HCEC 1CT (cell line): Measurements from ENCODE around the gene TPCN1.
A peak's percentile ranks its signal among the peaks of the same experiment; 100 is the strongest.
"Not testable (repeated sequence)": the region's sequence is repeated elsewhere in the genome, so short reads cannot be mapped to it uniquely, and the experiment has no call there.

Source experiments
- DNase-seq: peaks from one replicate; pipeline ENCODE4 v3.0.0-alpha.2; 2017

TPCN1 gene

GRCh38 chr12:113197518-113198077 lies 23.7 kb upstream of the TPCN1 start:
- no peak for DNase-seq

GRCh38 chr12:113198296-113198695 lies 23.0 kb upstream of the TPCN1 start:
- DNase-seq = no peak

DNA sequence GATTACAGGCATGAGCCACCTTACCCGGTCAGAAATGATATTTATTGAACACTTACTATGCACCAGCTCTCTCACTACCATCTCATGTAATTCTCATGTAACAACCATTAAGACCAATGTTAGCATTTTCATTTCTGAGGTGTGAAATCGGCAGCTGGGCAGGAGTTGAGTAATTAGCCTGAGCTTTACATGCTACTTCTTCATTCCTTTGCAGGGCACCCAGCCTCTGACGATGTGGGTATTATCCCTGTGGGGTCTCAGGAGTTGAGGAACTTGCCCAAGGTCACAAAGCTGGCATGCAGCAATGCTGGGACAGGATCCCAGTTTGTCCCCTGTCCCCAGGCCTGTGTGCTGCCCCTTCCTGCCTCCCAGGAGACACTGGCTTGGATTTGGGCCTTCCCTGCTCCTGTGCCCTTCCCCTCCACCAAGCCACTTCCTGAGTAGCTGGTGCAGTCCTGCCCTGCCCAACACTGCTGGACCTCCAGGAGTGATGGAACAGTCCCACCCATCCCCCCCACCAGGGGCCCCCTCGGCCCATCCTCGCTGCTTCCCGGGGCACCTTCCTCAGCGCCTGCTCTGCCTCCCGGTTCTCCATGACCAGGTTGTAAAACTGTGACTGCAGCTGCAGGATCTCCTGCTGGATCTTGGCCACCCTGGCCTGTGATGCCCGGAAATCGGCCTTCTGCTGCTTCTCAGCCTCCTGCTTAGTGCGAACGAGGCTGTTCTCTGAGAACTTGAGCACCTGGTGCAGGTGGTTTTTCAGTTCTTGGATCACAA lies 21.1 kb upstream of the TPCN1 start:
- DNase-seq = no peak

- no peak for DNase-seq
These were observed 19.8 kb upstream of the TPCN1 start for GRCh38 chr12:113201187-113202177.

- no peak for DNase-seq
These were observed 18.8 kb upstream of the TPCN1 start for GRCh38 chr12:113202300-113203075.

- DNase-seq = peak; percentile 54
These were observed 17.2 kb upstream of the TPCN1 start for GRCh38 chr12:113203852-113204760.

GRCh38 chr12:113204804-113205203 lies 16.5 kb upstream of the TPCN1 start:
- DNase-seq = no peak

DNA sequence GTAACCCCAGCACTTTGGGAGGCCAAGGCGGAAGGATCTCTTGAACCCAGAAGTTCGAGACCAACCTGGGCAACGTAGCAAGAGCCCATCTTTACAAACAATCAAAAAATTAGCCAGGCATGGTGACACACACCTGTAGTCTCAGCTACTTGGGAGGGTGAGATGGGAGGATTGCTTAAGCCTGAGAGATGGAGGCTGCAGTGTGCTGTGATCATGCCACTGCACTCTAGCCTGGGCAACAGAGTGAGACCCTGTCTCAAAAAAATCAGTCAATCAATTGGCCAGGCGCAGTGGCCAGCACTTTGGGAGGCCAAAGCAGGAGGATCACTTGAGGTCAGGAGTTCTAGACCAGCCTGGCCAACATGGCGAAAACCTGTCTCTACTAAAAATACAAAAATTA lies 14.5 kb upstream of the TPCN1 start:
- DNase-seq = not testable (repeated sequence)

GRCh38 chr12:113207613-113208040 lies 13.6 kb upstream of the TPCN1 start:
- no peak for DNase-seq

- DNase-seq = no peak
These were observed 13.0 kb upstream of the TPCN1 start for GRCh38 chr12:113208041-113208934.

DNA sequence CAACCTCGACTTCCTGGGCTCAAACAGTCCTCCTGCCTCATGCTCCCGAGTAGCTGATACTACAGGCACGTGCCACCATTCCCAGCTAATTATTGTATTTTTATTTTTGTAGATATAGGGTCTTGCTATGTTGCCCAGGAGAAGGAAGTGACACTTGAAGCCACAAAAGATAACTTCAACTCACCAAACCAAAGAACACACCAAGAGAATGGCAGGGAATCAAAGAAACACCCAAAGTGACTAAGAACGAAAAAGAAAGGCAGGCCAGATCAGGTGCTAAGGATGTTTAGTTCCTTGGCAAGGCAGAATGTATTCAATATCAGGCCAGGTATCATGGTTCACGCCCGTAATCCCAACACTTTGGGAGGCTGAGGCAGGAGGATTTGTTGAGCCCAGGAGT lies 10.1 kb upstream of the TPCN1 start:
- no peak for DNase-seq

- peak; percentile 99 for DNase-seq
These were observed 6.3 kb upstream of the TPCN1 start for GRCh38 chr12:113214895-113215400.

- DNase-seq = no peak
These were observed 5.2 kb upstream of the TPCN1 start for GRCh38 chr12:113216027-113216426.

- DNase-seq = no peak
These were observed 577 bp upstream of the TPCN1 start for GRCh38 chr12:113220593-113221180.

GRCh38 chr12:113221997-113222729 lies 899 bp downstream of the TPCN1 start:
- DNase-seq = no peak

DNA sequence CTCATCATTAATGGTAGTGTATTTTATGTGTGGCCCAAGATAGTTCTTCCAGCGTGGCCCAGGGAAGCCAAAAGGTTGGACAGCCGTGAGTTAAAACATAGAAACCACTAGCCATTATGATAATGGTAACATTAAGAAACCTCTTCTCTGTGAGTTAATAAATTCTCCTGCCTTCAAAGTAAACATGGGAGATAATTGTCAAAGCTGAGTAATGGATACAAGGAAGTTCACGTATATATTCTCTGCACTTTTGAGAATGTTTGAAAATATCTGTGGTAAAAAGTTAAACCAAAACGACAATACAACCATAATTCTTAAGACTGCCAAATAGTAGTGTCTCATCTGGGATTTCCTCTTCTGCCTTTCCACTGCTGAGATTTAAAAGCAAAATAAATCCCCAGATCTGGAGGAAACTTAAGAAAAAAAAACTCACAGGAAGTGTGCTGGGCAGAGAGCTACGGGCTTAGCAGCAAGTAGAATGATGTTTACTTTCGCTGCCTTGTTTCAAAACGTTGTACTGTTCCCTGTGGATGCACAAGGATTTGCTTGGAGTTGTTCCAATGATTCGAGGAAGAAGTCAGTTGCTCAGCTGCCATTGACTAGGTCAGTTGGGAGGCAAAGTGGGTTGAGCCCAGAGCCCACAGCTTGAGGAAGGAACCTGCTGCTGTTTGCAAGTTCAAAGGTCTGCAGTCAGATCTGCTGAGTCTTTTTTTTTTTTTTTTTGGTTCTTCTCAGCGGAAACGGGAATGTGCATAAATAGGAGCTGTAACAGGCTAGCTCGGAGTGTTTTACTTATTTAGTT lies 1.7 kb downstream of the TPCN1 start:
- peak; percentile 93 for DNase-seq

DNA sequence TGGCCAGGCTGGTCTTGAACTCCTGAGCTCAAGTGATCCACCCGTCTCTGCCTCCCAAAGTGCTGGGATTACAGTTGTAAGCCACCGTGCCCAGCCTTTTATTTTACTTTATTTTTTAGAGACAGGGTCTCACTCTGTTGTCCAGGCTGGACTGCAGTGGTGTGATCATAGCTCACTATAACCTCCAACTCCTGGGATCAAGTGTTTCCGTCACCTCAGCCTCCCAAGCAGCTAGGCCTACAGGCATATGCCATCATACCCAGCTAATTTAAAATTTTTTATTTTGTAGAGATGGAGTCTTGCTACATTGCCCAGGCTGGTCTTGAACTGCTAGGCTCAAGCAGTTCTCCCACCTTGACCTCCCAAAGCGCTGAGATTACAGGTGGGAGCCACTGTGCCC lies 3.7 kb downstream of the TPCN1 start:
- DNase-seq = no peak
